Right ventricle myocardium superior (tissue), 1 donor: ENCODE results near the gene NHERF1. TPM values are rescaled to one million over a fixed set of nuclear protein-coding genes. Genes with fewer than 3 reads are reported as not detected.
A peak's percentile ranks its signal among the peaks of the same experiment; 100 is the strongest.

Source experiments
- ATAC-seq: fragments of 200-7000 bp; cut with Tn5 transposase; one replicate; pipeline ENCODE4 v1.9.1; 2020; ENCODE audit warnings: mild to moderate bottlenecking; ENCODE audit not compliant: poor library complexity
- DNase-seq: peaks from one replicate; pipeline ENCODE4 v3.0.0-alpha.2; 2020
- intact Hi-C: fragments of 100-400 bp; cut with DNase I; formaldehyde crosslinking; loops from one replicate; pipeline ENCODE4 v1.11.2; 2022
- total RNA-seq: library from RNA; stranded (reverse); fragmentation: NEBNext Ultra II Directional; extraction: Animal tissue kit (Norgen Biotek cat#: 25700); gene quantifications from one replicate; pipeline ENCODE4 v1.2.1, GENCODE V29; 2021
- donor health status: DM: no; HTN: yes; CAD: no; lungs with severe emphysema.

The NHERF1 gene
- total RNA-seq, 1 donor from 2014 or later: 13.7 TPM

DNA sequence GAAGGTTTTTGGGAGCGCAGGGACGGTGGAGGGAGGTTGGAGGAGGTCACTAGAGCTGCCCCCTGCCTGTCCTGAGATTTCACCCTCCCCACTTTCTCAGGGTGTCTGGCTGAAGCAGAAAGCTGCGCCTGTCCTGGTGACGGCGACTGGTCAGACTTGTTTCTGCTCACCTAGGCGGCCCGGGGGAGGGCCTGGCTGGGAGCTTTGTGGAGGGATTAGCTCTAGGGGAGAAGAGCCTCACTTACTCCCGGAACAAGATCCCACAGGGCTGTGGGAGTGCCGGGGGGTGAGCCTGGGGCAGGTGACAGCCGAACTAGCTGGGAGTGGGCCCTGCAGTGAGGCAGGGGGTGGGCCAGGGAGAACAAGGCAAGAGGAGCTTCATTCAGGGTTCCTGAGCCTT, 11.5 kb downstream of the NHERF1 start:
- intact Hi-C loops: no loop called here
- no peak for ATAC-seq
- no peak for DNase-seq

DNA sequence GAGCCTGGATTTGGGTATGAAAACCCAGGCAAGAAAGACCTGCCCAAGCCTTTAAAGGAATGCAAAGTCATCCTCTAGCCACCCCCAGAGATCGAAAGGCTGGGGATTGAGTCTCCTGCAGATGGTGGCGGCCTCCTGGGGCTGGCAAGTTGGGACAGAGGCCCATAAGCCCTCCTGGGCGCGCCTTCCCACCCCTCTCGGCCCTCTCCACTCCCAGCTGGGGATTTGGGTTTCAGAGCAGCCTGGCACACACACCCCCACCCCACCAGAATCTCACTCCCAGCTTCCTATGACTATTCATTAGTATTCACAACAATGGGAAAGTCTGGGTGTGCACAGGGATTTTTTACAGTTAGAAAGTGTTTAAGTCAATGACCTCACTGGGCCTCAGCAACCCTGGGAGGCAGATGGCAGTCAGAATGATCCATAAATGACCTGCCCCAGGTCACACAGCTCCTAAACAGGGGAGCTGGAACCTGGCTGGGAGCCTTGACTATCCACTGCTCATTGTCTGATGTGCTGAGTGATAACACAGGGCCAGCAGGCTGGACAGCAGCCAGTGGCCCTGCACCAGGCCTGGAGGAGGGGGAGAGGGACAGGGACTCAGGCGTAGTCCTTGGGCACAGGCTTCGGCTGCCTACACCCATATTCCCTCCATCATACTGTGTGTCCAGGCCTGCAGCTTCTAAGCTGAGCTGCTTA, 12.1 kb downstream of the NHERF1 start:
- intact Hi-C loops: no loop called here
- no peak for DNase-seq

DNA sequence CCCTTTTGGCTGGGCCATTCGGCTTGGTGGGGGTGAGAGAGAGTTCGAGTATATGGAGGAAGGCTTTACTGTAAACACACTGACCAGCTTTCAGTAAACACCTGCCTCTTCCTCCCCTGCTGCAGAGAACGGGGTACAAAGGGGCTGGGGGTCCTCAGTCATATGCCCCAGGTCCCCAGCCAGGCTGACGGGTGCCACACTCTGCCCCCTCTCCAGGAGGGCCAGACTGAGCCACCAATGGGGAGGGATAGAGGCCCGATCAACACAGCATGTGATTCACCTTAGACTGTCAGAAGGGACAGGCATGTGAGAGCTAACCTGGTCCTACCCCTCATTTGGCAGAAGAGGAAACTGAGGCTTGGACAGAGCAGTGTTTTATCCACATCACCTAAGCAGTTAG, 13.0 kb downstream of the NHERF1 start:
- ATAC-seq: no peak

More for the DNA sequence above, 12.1 kb downstream of the NHERF1 start:
- peak; percentile 16 for ATAC-seq

DNA sequence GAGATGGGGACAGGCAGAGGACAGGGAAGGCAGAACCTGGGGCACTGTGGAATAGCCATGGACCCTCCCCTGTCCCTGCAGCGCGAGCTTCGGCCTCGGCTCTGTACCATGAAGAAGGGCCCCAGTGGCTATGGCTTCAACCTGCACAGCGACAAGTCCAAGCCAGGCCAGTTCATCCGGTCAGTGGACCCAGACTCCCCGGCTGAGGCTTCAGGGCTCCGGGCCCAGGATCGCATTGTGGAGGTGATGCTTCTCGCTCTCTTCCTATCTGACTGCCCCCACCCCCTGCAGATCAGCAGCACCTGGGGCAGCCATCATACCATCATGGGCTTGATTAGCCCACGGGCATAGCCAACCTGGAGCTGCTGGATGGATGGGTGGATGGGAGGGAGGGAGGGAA, 13.5 kb downstream of the NHERF1 start:
- ATAC-seq: no peak
- intact Hi-C loops: no loop called here
- DNase-seq: no peak

More for the DNA sequence above, 13.0 kb downstream of the NHERF1 start:
- intact Hi-C loops: no loop called here
- no peak for DNase-seq

DNA sequence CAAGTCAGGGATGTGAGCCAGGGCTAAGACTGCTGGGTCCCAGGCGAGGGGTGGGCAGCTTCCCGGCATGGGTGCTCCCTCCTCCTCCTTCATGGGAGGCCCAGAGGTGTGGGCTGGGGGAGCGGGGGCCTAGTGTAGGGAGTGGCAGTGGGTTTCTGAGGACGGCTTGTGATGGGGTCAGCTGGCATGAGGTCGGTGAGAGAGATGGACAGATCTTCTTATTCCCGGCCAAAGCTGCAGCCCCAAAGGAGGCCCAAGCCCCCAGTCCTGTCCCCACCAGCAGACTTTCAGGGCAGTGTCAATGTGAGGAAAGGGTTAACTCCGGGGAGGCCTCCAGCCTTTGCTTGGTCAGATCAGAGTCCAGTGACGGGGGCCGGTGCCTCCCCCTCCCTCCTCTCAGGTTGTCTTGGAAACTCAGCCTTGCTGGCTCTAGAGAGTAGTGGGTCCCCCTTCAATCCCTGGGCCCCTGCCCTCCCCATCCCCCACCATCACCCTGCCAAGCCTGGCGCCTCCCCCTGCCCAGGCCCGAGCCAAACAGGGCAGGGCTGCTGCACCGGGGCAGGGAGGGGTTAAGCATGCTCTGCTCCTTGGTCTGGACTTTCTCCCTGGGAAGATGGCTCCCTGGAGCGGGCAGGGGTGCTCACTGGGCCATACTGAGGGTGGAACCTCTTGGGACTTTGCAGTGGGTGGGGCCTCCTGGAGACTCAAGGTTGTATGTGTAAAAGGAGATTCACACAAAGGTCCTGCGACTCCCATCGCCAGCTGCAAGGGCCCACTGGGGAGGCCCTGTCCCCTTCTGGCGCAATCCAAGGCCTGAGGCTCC, 15.3 kb downstream of the NHERF1 start:
- intact Hi-C loops: no loop called here
- no peak for ATAC-seq
- DNase-seq: no peak

DNA sequence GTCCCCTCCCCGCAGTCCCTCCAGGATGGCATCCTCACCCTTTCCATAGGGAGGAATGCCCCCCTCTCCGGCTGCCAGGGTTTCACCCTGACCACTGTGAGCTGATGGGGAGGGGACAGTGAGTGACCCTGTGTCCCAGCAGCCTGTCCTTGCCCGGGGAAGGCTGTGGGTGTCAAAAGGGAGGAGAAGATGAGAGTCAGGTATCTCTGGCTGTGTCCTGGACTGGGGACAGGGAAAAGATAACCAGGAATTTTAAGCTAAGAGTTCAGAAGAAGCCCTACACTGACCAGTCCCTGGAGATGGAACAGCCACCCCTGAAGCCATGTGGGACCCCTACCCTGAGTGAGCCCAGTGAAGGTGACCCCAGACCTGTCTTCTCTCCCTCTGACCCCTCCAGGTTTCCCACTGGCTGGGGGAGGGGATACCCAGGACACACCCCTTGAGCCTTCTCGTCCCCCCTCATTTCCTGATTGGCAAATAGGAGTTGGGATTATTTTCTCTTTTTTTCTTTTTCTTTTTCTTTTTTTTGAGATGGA, 16.4 kb downstream of the NHERF1 start:
- no peak for DNase-seq
- intact Hi-C loops: no loop called here
- no peak for ATAC-seq

DNA sequence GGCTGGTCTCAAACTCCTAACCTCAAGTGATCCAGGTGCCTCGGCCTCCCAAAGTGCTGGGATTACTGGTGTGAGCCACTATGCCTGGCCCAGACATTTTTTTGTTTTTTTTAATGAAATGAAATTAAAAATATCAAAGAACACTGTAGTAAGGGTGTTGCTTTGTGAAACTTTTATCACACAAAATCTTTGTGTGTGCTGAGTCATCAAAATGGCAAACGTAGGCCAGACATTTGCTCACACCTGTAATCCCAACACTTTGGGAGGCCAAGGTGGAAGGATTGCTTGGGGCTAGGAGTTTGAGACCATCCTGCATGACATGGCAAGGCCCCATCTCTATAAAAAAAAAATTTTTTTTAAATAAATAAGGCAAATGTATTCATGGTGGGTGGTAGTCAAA, 18.0 kb downstream of the NHERF1 start:
- DNase-seq (no peak), ATAC-seq (no peak)
- intact Hi-C loops: no loop called here

DNA sequence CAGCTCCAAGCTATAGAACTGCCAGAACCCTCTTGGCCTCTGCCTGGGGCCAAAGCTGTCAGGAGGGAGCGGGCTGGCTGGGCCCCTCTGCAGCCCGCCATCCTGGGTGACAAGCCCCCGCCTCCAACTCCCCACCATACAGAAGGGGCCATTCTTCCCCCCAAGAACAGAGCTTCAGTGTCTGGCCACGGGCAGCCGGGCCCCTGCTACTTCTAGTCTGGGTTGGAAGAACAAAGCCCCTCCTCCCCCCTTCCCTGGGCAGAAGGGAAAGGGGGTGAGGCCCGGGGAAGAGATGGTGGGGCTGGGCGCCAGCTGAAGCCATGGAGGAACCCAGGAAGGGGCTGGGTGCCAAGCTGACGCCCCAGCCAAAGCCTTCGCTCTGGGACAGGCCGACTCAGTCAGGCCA, 18.7 kb downstream of the NHERF1 start:
- ATAC-seq (no peak), DNase-seq (no peak)
- intact Hi-C loops: no loop called here

DNA sequence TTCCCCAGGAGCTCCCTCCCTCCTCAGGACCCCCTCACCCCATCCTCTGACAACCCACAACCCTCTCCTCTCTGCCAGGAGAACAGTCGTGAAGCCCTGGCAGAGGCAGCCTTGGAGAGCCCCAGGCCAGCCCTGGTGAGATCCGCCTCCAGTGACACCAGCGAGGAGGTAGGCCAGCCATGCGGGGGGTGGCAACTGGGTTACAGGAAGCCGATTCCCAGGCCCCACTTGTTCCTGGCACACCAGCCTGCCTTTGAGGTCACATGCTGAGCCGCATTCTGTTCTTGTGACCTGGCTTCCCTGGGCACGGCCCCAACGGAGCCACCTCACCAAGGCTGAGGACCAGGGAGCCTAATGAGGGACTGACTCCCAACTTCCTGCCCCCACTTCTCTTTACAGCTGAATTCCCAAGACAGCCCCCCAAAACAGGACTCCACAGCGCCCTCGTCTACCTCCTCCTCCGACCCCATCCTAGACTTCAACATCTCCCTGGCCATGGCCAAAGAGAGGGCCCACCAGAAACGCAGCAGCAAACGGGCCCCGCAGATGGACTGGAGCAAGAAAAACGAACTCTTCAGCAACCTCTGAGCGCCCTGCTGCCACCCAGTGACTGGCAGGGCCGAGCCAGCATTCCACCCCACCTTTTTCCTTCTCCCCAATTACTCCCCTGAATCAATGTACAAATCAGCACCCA, 19.8 kb downstream of the NHERF1 start:
- DNase-seq (peak; percentile 83), ATAC-seq (peak; percentile 77)
- intact Hi-C loops: no loop called here

DNA sequence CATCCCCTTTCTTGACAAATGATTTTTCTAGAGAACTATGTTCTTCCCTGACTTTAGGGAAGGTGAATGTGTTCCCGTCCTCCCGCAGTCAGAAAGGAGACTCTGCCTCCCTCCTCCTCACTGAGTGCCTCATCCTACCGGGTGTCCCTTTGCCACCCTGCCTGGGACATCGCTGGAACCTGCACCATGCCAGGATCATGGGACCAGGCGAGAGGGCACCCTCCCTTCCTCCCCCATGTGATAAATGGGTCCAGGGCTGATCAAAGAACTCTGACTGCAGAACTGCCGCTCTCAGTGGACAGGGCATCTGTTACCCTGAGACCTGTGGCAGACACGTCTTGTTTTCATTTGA, 20.3 kb downstream of the NHERF1 start:
- no peak for DNase-seq
- intact Hi-C loops: no loop called here
- ATAC-seq: peak; percentile 23

DNA sequence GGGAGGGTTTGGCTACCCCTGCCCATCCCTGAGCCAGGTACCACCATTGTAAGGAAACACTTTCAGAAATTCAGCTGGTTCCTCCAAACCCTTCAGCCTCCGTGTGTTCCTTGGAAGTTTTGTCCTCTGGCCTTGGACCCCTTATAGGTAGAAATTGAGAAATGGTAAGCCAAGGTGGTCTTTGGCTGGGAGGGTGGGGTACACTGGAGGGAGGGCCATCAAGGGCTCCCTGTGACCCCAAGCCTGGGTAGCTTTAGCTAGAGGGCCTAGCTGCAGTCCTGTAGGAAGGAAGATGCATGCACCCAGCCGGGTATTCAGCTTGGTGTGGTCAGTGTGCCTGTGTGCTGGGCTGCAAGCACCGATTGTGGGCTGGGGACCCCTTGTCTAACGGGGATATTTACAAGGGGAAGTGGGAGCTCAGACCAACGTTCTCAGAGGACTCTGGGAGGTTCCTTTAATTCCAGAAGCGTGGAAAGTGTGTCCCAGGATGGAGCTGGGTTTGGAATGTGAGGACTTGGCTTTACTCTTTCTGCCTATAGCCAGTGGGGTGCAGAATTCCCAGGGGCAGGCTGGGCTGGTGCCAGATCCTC, 20.9 kb downstream of the NHERF1 start:
- no peak for DNase-seq
- intact Hi-C loops: no loop called here

DNA sequence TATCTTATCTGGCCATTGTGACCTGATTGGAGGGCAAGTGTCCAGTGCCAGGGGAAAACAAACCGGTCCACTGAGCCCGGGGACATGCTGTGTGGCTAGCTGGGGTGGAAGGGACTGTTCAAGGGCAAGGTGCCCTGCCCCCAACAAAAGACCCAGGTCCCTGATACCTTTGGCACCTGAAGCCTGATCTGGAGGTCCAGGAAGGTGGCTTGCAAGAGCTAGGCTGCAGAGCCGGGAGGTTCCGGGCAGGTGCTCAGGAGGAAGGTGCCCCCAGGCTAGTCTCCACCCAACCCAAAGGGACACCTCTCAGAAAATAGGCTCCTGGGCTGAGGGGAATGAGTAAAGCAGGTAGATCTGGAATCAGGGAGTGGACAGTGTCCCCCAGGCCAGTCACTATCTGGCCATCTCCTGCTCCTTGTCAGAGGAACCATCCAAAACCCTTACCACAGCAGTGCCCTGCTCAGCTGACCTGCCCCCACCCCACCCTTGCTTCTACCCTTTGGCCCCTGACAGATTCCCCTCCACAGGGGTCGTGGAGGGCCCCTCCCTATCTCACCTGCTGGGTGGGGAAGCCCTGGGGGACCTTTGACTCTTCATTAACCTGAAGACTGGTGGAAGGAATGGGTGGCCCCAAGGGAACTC, 21.5 kb downstream of the NHERF1 start:
- no peak for DNase-seq

More for the DNA sequence above, 20.9 kb downstream of the NHERF1 start:
- no peak for ATAC-seq

DNA sequence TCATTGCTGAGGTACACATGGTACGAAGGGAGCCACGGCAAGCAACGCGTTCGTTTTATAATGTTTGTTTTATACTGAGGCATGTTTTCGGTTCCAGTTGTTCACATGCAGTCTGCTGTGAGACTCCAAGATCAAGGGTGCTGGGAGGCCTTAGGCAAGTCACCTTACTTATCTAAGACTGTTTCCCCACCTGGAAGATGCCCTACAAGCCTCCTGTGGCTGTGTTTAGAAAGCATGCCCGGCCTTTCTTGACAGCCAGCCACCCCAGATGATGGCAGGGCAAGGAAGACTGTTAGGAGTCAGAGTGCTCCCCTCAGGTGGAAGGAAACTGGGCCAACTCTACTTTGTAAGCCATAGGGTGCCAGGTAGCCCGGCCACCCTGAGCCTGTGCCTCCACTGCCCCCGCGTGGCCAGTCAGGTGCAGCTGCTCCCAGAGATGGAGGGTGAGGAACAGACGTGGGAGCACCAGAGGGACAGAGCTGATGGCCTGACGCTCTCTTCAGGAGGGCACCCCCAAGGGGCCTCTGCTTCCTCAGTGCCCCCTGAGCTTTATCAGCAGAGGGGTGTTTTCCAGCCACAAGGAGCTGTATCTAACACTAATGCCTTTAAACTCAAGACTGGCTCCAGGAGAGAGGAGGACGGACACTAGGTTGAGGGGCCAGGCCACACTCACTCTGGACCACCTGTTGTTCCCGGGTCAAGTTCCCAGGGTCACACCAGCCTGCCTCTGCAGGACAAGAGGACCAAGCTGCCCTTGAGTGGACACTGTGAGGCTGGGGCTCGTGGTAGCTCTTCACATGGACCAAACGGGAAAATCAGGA, 22.3 kb downstream of the NHERF1 start:
- ATAC-seq (peak; percentile 73), DNase-seq (peak; percentile 74)
- intact Hi-C loops: loop anchor here (2.0 kb wide), 1 partner anchor 26 kb away; no protein-coding TSS in a partner anchor

More for the DNA sequence above, 21.5 kb downstream of the NHERF1 start:
- intact Hi-C loops: loop anchor here (2.0 kb wide), 1 partner anchor 25 kb away; no protein-coding TSS in a partner anchor
- no peak for ATAC-seq

DNA sequence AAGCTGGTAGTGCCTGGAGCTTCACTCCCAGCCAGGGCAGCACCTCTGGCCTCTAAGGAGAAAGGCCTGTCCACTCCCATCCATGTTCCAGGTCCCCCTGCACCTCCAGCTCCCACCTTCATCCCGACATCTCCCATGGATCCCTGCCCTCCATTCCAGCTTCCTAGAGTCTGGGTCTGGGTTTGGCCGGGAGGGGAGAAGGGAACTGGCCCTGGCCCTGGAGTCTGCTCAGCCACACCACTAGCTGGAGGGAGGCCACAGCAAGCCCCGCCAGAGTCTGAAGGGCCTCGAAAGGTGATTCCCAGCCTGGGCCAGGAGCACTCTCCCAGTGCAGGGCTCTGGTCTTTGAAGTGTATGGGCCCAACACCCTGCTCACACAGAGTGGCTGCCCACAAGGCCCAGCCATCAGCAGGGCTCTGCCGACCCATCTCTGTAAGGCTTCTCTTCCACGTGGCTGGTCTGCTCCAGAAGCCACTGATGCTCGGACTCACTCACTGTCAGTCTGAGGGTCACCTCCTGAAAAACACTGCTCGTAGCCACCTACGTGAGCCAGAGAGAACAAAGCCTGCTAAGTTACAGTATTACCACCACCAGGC, 23.0 kb downstream of the NHERF1 start:
- intact Hi-C loops: loop anchor here (2.0 kb wide), 1 partner anchor 27 kb away; no protein-coding TSS in a partner anchor
- DNase-seq (no peak), ATAC-seq (no peak)

DNA sequence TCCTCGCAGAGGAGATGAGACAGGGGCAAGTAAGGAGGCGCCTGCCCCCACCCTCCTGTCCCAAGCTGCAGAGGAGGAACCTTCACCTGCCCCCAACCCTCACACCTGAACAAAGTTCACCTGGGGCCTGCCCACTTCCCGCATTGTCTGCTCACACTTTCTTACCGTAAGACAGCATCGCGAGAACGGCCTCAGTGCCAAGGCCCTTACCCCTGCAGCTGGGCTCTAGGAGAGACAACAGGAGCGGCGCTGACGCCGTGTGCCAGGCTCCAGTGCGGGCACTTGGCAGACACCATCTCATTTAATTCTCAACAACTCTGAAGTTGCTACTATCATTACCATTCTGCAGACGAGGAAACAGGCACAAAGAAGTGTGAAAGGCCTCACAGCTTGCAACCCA, 23.6 kb downstream of the NHERF1 start:
- no peak for ATAC-seq
- intact Hi-C loops: no loop called here

DNA sequence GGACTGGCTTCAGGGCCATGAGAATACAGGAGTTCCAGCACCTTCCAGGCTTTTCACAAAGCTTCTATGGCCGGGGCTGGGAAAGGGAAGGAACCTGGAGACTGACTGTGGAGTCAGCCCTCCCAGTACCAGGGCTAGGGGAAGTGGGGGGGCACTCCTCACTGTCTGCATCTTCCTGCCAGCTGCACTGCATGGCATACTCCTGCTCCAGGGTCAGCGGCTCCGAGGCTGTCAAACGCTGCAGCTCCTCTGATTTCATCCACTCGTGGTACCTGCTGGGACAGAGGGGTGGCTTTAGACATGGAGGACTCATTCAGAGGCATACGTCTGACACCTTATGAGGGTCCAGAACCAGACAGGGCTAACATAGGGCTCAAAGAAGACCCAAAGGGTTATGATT, 25.0 kb downstream of the NHERF1 start:
- DNase-seq (no peak), ATAC-seq (no peak)
- intact Hi-C loops: no loop called here

More for the DNA sequence above, 23.6 kb downstream of the NHERF1 start:
- DNase-seq: no peak

DNA sequence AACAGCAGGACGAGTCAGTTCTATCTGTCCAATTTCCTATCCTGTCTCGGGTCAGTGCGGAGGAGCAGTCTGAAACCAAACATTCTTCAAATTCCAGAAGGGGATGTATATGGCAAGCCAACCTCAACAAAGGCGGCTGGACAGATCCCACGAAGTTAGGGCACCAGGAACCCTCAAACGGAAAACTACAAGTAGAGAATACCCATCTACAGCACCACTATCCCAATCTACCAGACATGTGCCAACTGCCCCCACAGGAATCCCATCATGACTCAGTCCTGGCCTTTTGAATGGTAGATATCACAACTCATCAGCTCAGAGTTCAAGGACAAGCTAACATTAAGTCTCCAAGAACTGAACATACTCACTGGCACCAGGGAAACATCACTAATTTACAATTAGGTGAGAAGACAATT, 25.5 kb downstream of the NHERF1 start:
- no peak for DNase-seq
- intact Hi-C loops: no loop called here
- ATAC-seq: no peak
